GM12801 (cell line): ENCODE measurements around the gene PSMA2.

Experiments used
- TF ChIP-seq, protein P1 (sequence below): IDR thresholded peaks from one replicate; pipeline ENCODE4 v1.5.1; 2011; ENCODE audit warnings: control low read depth; ENCODE audit not compliant: insufficient read length; ENCODE audit errors: extremely low read depth

Gene PSMA2

GRCh38 chr7:42928754-42929153 lies 3.2 kb downstream of the PSMA2 start:
- TF ChIP-seq, protein P1, sequence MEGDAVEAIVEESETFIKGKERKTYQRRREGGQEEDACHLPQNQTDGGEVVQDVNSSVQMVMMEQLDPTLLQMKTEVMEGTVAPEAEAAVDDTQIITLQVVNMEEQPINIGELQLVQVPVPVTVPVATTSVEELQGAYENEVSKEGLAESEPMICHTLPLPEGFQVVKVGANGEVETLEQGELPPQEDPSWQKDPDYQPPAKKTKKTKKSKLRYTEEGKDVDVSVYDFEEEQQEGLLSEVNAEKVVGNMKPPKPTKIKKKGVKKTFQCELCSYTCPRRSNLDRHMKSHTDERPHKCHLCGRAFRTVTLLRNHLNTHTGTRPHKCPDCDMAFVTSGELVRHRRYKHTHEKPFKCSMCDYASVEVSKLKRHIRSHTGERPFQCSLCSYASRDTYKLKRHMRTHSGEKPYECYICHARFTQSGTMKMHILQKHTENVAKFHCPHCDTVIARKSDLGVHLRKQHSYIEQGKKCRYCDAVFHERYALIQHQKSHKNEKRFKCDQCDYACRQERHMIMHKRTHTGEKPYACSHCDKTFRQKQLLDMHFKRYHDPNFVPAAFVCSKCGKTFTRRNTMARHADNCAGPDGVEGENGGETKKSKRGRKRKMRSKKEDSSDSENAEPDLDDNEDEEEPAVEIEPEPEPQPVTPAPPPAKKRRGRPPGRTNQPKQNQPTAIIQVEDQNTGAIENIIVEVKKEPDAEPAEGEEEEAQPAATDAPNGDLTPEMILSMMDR = no peak

GRCh38 chr7:42926204-42926603 lies 5.8 kb downstream of the PSMA2 start:
- TF ChIP-seq, protein P1 = no peak

DNA sequence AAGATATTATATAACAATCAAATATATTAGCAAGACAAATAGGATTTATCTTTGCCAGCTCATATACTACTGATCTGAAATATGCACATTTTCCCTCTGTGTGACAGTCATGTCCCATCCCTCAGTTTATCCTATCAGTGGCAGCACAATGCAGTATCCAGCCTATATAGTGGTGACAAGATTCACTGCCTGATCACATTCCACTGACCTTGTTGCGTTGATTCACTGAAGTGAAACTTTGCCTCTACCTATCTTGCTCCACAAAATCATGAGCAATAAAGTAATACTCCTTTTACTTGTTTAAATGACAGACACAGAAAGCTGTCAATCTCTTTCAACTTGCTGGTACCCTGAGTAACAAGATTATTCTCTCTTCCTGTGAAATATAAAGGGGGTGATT lies 6.3 kb downstream of the PSMA2 start:
- TF ChIP-seq, protein P1 = no peak

DNA sequence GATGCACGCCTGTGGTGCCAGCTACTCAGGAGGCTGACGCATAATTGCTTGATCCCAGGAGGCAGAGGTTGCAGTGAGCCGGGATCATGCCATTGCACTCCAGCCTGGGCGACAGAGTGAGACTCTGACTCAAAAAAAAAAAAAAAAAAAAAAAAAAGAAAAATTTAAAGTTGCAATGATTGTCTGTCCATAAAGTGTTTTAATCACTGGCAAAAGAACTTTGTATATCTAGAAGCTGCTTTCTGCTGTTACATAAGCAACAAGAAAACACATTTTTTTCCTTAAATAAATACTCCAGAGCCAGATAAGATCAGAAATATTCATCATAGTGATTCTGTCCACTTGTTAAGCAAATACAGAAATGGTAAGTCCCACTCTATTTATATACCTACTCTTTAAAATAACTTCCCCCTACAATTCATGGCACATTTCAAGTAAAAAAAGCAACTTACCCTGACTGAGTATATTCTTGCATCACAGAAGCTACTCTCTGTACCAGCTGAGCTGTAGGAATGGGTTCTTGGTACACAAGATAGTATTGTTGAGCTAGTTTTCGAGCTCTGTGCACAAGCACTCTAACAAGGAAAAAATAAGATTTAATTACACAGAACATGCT lies 7.6 kb downstream of the PSMA2 start:
- TF ChIP-seq, protein P1 = no peak

DNA sequence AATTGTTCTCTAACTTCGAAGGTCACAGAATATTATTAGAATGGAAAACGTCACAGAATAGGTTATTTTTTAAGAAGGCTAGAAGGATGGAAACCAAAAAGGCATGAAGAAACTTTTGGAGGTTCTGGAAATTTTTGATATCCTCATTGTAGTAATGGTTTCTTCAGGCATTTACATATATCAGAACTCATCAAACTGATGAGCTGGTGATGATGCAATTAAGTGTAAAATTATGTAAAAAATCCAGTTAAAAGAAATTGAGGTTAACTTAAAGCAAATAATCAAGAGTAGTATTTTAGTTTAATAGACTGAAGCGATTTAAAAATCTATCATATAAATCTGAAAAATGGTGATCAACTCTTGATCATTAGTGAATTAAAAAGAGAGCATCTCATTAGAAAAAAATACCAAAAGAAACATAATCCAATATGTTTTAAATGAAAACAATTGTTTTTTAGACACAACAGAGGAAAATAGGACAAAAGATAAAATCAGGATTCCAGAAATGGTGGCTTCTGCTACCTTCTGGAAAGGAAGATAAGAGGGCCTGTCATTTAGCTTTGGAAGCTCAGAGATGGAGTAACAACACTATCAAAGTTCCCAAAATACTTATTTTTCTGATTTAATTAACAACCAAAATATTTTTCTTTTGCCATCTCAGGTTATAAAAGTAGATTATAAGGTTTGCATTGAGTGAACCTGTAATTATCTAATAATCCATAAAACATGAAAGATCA lies 9.8 kb downstream of the PSMA2 start:
- TF ChIP-seq, protein P1 = no peak

DNA sequence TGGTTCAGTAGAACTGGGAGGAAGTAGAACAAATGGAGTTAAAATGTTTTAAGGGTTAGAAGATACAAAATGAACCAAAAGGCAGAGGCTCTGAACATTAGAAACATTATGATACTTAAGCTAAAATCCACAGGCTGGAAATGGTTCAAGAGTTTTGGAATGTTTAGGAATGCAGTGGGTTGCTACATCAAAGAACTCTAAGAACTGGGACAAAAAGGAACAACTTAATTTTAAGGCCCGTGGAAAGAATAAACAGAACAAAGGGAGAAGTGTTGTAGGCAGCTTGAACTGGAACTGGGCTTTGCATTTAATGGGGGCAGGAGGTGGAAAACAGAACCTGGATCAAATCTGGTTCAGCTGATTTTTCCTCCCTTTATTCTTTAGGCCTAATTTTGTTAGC lies 16.6 kb downstream of the PSMA2 start:
- TF ChIP-seq, protein P1 = no peak

- TF ChIP-seq, protein P1 = no peak
Measured at GRCh38 chr7:42914421-42915045, 17.4 kb downstream of the PSMA2 start.
